PC-9 (cell line): ENCODE data around the gene FASTKD1. TPM values are rescaled to one million over a fixed set of nuclear protein-coding genes. Genes with fewer than 3 reads are reported as not detected.
"Not testable (repeated sequence)": the region's sequence is repeated elsewhere in the genome, so short reads cannot be mapped to it uniquely, and the experiment has no call there.

Experiments used
- BruUV-seq: library from RNA; stranded (reverse); fragments of 400-500 nt; replicated peaks from 2 replicates; lab custom pipeline; 2021; lab: Mats Ljungman, UMichigan
- CTCF ChIA-PET: fragments of 300-600 bp; sonication (Branson Sonifier 250); formaldehyde crosslinking; loops from one replicate; lab custom pipeline; 2022; ENCODE audit warnings: antibody characterized with exemption; lab: Charles Lee
- POLR2A ChIA-PET: fragments of 300-600 bp; sonication (Branson Sonifier 250); formaldehyde crosslinking; loops from one replicate; lab custom pipeline; 2022; ENCODE audit warnings: antibody characterized with exemption; ENCODE audit not compliant: unreplicated experiment; lab: Charles Lee
- DNase-seq, 2 experiments: peaks; one replicate each; pipeline versions ENCODE4 v3.0.0 to v3.0.0-alpha.2; 2015 to 2022; ENCODE audit warnings: mixed read lengths in 1 of 2
- H2AFZ ChIP-seq: fragments of 200-600 bp; sonication (generic); 2 replicates; pipeline ENCODE4 v1.8.1; 2017; ENCODE audit warnings: antibody characterized with exemption
- H3F3A ChIP-seq: fragments of 200-600 bp; sonication (generic); 2 replicates; pipeline ENCODE4 v1.8.1; 2017; ENCODE audit warnings: antibody characterized with exemption, mild to moderate bottlenecking, low read depth; ENCODE audit not compliant: insufficient read depth
- H3K27ac ChIP-seq: fragments of 200-600 bp; sonication (generic); 2 replicates; pipeline ENCODE4 v1.6.1; 2016; ENCODE audit warnings: mixed run types
- H3K27me3 ChIP-seq: fragments of 200-600 bp; sonication (generic); 2 replicates; pipeline ENCODE4 v1.6.1; 2016; ENCODE audit warnings: low read depth, mixed run types; ENCODE audit not compliant: insufficient read depth
- H3K36me3 ChIP-seq: fragments of 200-600 bp; sonication (generic); 2 replicates; pipeline ENCODE4 v1.6.1; 2016; ENCODE audit warnings: low read depth, mixed run types
- H3K4me1 ChIP-seq: fragments of 200-600 bp; sonication (generic); replicated peaks from 2 replicates; pipeline ENCODE4 v1.6.1; 2016; ENCODE audit warnings: mixed run types; ENCODE audit not compliant: insufficient read depth
- H3K4me2 ChIP-seq: fragments of 200-600 bp; sonication (generic); 2 replicates; pipeline ENCODE4 v1.6.1; 2017; ENCODE audit warnings: mixed run types
- H3K4me3 ChIP-seq: fragments of 200-600 bp; sonication (generic); 2 replicates; pipeline ENCODE4 v1.6.1; 2016; ENCODE audit warnings: mixed run types
- H3K79me2 ChIP-seq: fragments of 200-600 bp; sonication (generic); 2 replicates; pipeline ENCODE4 v1.6.1; 2017; ENCODE audit warnings: low read depth, mixed run types
- H3K9me2 ChIP-seq: fragments of 200-600 bp; sonication (generic); 2 replicates; pipeline ENCODE4 v1.8.1; 2017; ENCODE audit warnings: mild to moderate bottlenecking; ENCODE audit not compliant: insufficient read depth
- H3K9me3 ChIP-seq: fragments of 200-600 bp; sonication (generic); 2 replicates; pipeline ENCODE4 v1.8.1; 2016; ENCODE audit warnings: low read depth; ENCODE audit not compliant: insufficient read depth
- H4K20me1 ChIP-seq: fragments of 200-600 bp; sonication (generic); 2 replicates; pipeline ENCODE4 v1.8.1; 2017; ENCODE audit not compliant: insufficient read depth
- EZH2 ChIP-seq: fragments of 200-600 bp; sonication (generic); IDR thresholded peaks from 2 replicates; pipeline ENCODE4 v1.8.0; 2017; ENCODE audit warnings: antibody characterized with exemption, low read depth
- intact Hi-C: fragments of 100-400 bp; cut with micrococcal nuclease; formaldehyde crosslinking; loops from one replicate; pipeline ENCODE4 v1.10.0; 2022; ENCODE audit not compliant: unreplicated experiment
- total RNA-seq: library from RNA; stranded (reverse); gene quantifications from 2 replicates; pipeline ENCODE4 v1.2.3, GENCODE V29; 2021
- TF ChIP-seq, protein P1 (sequence below): fragments of 200-600 bp; sonication (generic); conservative IDR thresholded peaks from 2 replicates; pipeline ENCODE4 v1.6.1; 2017; ENCODE audit warnings: mixed run types, antibody characterized with exemption, mild to moderate bottlenecking, moderate library complexity

Gene FASTKD1
- total RNA-seq, 1 experiment from 2014 or later, result 22.5 TPM

DNA sequence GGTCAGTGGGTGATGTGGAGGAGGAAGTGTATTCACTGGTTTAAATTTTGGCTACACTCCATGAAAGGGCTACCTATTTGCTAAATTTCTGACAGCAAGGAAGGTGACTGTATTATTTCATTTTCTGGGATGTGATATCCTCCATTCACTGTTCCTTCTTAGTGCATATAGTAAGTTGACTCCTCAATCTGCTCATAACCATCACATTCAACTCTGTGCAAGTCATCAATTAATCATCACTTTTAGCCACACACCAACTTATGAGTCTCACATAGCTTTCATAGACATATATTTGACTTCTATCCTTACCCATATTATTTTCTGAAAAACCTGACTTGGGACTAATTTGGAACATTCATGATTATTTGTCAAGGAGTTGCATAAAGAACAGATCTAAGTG is 47.2 kb downstream of the FASTKD1 start:
- H3K4me2 ChIP-seq, result no peak overlapping the region

DNA sequence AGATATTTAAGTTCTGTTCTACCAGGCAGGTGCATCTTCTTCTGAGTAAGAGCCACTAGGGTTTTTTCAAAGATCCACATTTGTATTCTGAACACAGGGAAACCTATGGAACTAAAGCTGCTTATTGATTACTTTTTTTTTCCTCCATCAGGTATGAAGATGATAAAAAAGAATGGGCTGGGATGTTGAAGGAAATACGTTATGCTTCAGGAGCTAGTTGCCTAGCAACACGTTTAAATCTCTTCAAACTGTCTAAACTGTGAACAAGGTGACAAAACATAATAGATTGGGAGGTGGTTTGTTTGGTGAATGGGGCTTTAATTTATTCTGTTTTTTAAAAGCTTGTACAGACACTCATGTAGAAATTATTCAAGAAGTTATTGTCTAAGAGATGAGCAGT is 48.2 kb downstream of the FASTKD1 start:
- Histone ChIP-seq H3K9me3 (no peaks in the 10 kb centered on the region), H3K36me3 (no peaks in the 10 kb centered on the region), H3K4me1 (no peaks in the 10 kb centered on the region), H2AFZ (no peak overlapping the region), H3K27me3 (no peaks in the 10 kb centered on the region), H3K79me2 (no peaks in the 10 kb centered on the region), H3F3A (no peaks in the 10 kb centered on the region), H4K20me1 (no peaks in the 10 kb centered on the region), H3K9me2 (no peaks in the 10 kb centered on the region), H3K4me3 (no peak overlapping the region), H3K4me2 (no peak overlapping the region), H3K27ac (no peak overlapping the region)
- no peak for DNase-seq
- intact Hi-C loops, result loop anchor here (5.0 kb wide), 1 partner anchor 402 kb away; no protein-coding TSS in a partner anchor
- ChIA-PET CTCF (no interaction called here), POLR2A (no interaction called here)
- no TSS peak for BruUV-seq
- no peak for TF ChIP-seq EZH2

More for the DNA sequence above, 47.2 kb downstream of the FASTKD1 start:
- DNase-seq, result no peak
- H3K36me3 ChIP-seq, result no peaks in the 10 kb centered on the region
- ChIA-PET CTCF (no interaction called here), POLR2A (no interaction called here)
- no peaks in the 10 kb centered on the region for H3K4me1 ChIP-seq
- H3K9me3 ChIP-seq, result no peaks in the 10 kb centered on the region
- H3K4me3 ChIP-seq, result no peak overlapping the region
- H4K20me1 ChIP-seq, result no peaks in the 10 kb centered on the region
- intact Hi-C loops, result loop anchor here (5.0 kb wide), 1 partner anchor 401 kb away; no protein-coding TSS in a partner anchor
- no peaks in the 10 kb centered on the region for H3F3A ChIP-seq
- no peak overlapping the region for H3K27ac ChIP-seq
- no peaks in the 10 kb centered on the region for H3K27me3 ChIP-seq
- no peaks in the 10 kb centered on the region for H3K9me2 ChIP-seq
- TF ChIP-seq EZH2, result no peak
- TF ChIP-seq, protein P1, sequence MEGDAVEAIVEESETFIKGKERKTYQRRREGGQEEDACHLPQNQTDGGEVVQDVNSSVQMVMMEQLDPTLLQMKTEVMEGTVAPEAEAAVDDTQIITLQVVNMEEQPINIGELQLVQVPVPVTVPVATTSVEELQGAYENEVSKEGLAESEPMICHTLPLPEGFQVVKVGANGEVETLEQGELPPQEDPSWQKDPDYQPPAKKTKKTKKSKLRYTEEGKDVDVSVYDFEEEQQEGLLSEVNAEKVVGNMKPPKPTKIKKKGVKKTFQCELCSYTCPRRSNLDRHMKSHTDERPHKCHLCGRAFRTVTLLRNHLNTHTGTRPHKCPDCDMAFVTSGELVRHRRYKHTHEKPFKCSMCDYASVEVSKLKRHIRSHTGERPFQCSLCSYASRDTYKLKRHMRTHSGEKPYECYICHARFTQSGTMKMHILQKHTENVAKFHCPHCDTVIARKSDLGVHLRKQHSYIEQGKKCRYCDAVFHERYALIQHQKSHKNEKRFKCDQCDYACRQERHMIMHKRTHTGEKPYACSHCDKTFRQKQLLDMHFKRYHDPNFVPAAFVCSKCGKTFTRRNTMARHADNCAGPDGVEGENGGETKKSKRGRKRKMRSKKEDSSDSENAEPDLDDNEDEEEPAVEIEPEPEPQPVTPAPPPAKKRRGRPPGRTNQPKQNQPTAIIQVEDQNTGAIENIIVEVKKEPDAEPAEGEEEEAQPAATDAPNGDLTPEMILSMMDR, result no peak
- no peaks in the 10 kb centered on the region for H3K79me2 ChIP-seq
- no peak overlapping the region for H2AFZ ChIP-seq
- no TSS peak for BruUV-seq

DNA sequence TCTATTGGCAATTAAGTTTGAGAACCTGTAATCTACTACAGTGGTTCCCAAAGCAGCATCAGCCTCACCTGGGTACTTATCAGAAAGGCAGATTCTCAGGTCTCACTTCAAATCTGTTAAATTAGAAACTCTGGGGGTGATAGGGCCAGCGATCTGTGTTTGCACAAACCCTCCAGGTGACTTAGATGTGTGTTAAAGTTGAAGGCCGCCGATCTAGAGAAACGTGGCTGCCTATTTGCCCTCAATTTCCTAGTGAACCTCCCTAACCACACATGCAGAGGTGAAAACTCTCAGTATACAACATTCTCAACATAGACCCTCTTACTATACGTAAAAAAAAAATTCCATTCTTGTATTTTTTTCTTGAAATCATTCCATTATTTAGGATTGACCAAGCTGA is 50.0 kb downstream of the FASTKD1 start:
- POLR2A ChIA-PET, result no interaction called here
- no peak overlapping the region for H3K4me2 ChIP-seq
- CTCF ChIA-PET, result no interaction called here
- BruUV-seq, result no TSS peak
- intact Hi-C loops, result no loop called here
- H3K4me3 ChIP-seq, result no peak overlapping the region
- no peaks in the 10 kb centered on the region for H4K20me1 ChIP-seq
- H3K79me2 ChIP-seq, result no peaks in the 10 kb centered on the region
- H3K27ac ChIP-seq, result no peak overlapping the region
- no peaks in the 10 kb centered on the region for H3K9me3 ChIP-seq
- H3K36me3 ChIP-seq, result no peaks in the 10 kb centered on the region
- TF ChIP-seq, protein P1, result no peak
- TF ChIP-seq EZH2, result no peak
- H3K4me1 ChIP-seq, result no peaks in the 10 kb centered on the region
- DNase-seq, result no peak
- H3K27me3 ChIP-seq, result no peaks in the 10 kb centered on the region
- no peak overlapping the region for H2AFZ ChIP-seq
- H3F3A ChIP-seq, result no peaks in the 10 kb centered on the region
- no peaks in the 10 kb centered on the region for H3K9me2 ChIP-seq

DNA sequence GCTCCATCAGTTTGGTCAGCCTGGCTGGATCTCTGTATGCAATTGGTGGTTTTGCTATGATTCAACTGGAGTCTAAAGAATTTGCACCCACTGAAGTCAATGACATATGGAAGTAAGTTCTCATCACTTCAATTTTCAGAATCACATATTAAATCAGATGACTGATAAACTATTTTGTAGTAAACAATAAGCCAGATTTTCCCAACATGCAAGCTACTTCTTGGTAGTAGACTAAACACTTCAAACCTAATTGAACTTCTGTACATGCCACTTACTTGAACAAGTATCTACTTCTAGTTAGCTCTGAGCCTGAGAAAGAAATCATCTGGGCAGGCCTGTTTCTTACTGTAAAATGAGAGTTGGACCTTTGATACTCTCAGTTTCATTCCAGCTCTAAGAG is 52.8 kb downstream of the FASTKD1 start:
- CTCF ChIA-PET, result no interaction called here
- no peaks in the 10 kb centered on the region for H3K36me3 ChIP-seq
- POLR2A ChIA-PET, result no interaction called here
- no peaks in the 10 kb centered on the region for H4K20me1 ChIP-seq
- no TSS peak for BruUV-seq
- H3K27ac ChIP-seq, result no peak overlapping the region
- H3K4me2 ChIP-seq, result no peak overlapping the region
- no peak for TF ChIP-seq EZH2
- TF ChIP-seq, protein P1, result no peak
- H3K79me2 ChIP-seq, result no peaks in the 10 kb centered on the region
- H3K9me2 ChIP-seq, result no peaks in the 10 kb centered on the region
- no peaks in the 10 kb centered on the region for H3F3A ChIP-seq
- H3K27me3 ChIP-seq, result no peaks in the 10 kb centered on the region
- no peaks in the 10 kb centered on the region for H3K9me3 ChIP-seq
- H3K4me1 ChIP-seq, result peaks cover 3% of the 10 kb centered on the region; the same call in 1 of the 2 replicates
- H2AFZ ChIP-seq, result no peak overlapping the region
- no peak for DNase-seq
- intact Hi-C loops, result no loop called here
- no peak overlapping the region for H3K4me3 ChIP-seq

DNA sequence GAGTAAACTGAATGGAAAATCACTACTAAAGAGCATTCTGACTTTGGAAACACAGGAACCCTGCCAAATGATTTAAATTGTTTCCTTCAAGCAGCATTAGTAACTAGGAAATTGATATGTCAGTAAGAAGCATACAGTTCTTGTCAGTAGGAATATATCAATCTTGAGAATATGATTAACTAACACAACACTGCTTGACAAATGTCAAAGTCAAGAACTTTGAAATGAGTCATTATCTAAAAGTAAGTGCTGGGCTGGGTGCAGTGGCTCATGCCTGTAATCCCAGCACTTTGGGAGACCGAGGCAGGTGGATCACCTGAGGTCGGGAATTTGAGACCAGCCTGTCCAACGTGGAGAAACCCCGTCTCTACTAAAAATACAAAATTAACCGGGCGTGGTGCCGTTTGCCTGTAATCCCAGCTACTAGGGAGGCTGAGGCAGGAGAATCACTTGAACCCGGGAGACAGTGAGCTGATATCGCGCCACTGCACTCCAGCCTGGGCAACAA is 57.1 kb downstream of the FASTKD1 start:
- BruUV-seq, result not testable (repeated sequence)

More for the DNA sequence above, 57.1 kb downstream of the FASTKD1 start:
- H3K9me3 ChIP-seq, H3F3A ChIP-seq, DNase-seq, CTCF ChIA-PET, POLR2A ChIA-PET, H3K4me3 ChIP-seq, H3K36me3 ChIP-seq, H3K4me2 ChIP-seq, H2AFZ ChIP-seq, intact Hi-C loops, H4K20me1 ChIP-seq, H3K79me2 ChIP-seq, H3K27me3 ChIP-seq, H3K9me2 ChIP-seq, H3K27ac ChIP-seq, H3K4me1 ChIP-seq: not testable (repeated sequence)
